ENCODE results near the gene TGFBR3L.

TGFBR3L gene

DNA sequence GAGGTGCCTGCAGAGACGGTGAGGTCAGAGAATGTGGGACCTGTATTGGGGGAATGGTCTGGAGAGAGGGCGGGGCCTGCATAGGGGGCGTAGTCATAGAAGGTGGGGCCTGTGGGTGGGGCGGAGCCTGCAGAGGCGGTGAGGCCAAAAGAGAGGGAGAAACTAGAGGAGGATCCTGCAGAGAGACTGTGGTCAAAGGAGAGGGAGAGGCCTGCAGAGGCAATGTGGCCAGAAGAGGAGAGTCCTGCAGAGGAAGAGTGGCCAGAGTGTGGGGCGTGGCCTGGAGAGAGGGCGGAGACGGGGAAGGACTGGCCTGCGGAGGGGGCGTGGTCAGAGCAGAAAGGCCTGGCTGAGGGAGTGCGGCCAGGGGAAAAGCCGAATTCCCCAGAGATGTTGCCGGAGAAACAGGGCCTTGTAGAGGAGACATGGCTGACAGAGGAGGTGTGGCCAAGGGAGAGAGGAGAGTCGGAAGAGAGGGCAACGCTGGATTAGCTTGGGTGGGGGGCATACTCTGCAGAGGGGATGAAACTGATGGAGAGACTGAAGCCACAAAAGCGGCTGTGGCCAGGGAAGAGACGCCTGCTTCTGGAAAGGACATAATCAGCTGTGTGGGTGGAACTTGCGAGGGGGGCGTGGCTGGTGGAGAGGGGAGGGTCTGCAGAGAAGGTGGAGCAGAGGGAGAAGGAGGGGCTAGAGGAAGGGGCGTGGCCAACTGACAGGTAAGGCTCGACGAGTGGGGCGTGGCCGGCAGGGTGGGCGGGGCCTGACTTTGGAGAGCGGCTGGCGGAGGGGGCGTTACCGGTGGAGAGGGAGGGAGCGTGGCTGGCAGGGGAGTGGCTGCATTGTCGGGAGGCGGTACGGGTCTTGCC lies 43.0 kb upstream of the TGFBR3L start:
- Histone ChIP-seq H3K9me3 (replicated peaks; ENCODE audit: low read length) (no peaks in the 10 kb centered on the region), H3K4me3 (ENCODE audit: low read length) (peak overlapping the region; percentile 64), H3K4me1 (ENCODE audit: control insufficient read depth, insufficient read depth, low read length) (peaks cover 19% of the 10 kb centered on the region), H3K27me3 (ENCODE audit: control insufficient read depth, insufficient read depth, low read length) (peaks cover 36% of the 10 kb centered on the region), H3K36me3 (ENCODE audit: insufficient read depth, low read length) (no peaks in the 10 kb centered on the region), H3K9ac (ENCODE audit: low read depth, low read length) (no peak overlapping the region), H3K4me2 (ENCODE audit: low read length) (peak overlapping the region; percentile 83)

- peaks cover 27% of the 10 kb centered on the region for H3K27me3 ChIP-seq (ENCODE audit: control insufficient read depth, insufficient read depth, low read length)
- no peak overlapping the region for H3K4me3 ChIP-seq (ENCODE audit: low read length)
- H3K9ac ChIP-seq (ENCODE audit: low read depth, low read length) = no peak overlapping the region
- H3K4me1 ChIP-seq (ENCODE audit: control insufficient read depth, insufficient read depth, low read length) = peaks cover 23% of the 10 kb centered on the region
- no peaks in the 10 kb centered on the region for H3K36me3 ChIP-seq (ENCODE audit: insufficient read depth, low read length)
- H3K9me3 ChIP-seq (replicated peaks; ENCODE audit: low read length) = no peaks in the 10 kb centered on the region
- peak overlapping the region; percentile 83 for H3K4me2 ChIP-seq (ENCODE audit: low read length)
Measured at GRCh38 chr19:7872306-7873204, 42.1 kb upstream of the TGFBR3L start.

- Histone ChIP-seq H3K4me2 (ENCODE audit: low read length) (no peak overlapping the region), H3K9ac (ENCODE audit: low read depth, low read length) (no peak overlapping the region), H3K9me3 (replicated peaks; ENCODE audit: low read length) (no peaks in the 10 kb centered on the region), H3K4me1 (ENCODE audit: control insufficient read depth, insufficient read depth, low read length) (peaks cover 20% of the 10 kb centered on the region), H3K4me3 (ENCODE audit: low read length) (no peak overlapping the region), H3K27me3 (ENCODE audit: control insufficient read depth, insufficient read depth, low read length) (peaks cover 27% of the 10 kb centered on the region), H3K36me3 (ENCODE audit: insufficient read depth, low read length) (no peaks in the 10 kb centered on the region)
Measured at GRCh38 chr19:7873304-7874075, 41.1 kb upstream of the TGFBR3L start.

DNA sequence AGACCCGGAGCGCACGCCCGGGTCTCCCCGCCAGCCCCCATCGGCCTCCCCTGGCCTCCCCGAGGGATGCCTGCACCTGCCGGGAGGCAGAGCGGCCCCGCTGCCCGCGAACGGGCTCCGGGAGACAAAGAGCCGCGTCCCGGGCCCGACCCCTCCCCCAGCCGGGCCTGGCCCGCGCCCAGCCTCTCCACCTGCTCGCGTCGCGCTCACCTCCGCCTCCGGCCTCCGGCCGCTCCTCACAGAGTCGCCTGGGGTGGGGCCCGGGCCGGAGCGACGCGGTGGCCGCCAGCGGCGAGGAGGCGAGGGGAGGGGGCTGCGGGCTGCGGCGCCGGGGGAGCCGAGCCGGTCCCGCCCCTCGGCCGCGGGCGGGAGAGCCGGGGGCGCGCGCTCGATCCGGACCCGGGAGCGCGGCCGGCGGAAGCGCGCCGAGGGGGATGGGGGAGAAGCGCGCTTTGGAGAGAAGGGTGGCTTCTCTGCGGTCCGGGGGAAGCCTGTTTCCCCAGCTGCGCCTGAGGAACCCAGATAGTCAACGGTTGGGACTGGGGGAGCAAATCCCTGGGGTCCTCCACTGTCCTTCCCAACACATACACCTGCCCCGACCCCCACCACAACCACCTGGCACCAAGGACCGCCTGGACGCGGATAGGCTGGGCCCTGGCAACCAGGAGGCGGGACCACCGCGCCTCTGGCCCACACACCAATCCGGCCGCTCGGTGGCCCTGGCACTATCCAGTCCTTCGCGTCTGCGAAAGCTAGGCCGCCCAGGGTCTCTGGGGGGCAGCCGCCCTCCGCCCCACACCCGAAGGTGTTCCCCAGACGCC lies 40.3 kb upstream of the TGFBR3L start, which contains the start of gene PRR36:
Gene PRR36 (minus strand): TSS at position 315 of the 821 bp plus-strand sequence. CDS start 701 bp downstream, outside the sequence.
- Histone ChIP-seq H3K4me2 (ENCODE audit: low read length) (peak within 1 kb of the TSS; percentile 33), H3K36me3 (ENCODE audit: insufficient read depth, low read length) (no peaks in the 10 kb centered on the region), H3K27me3 (ENCODE audit: control insufficient read depth, insufficient read depth, low read length) (peaks cover 27% of the 10 kb centered on the region), H3K9me3 (replicated peaks; ENCODE audit: low read length) (no peaks in the 10 kb centered on the region), H3K4me3 (ENCODE audit: low read length) (peak within 1 kb of the TSS; percentile 30), H3K9ac (ENCODE audit: low read depth, low read length) (no peak within 1 kb of the TSS), H3K4me1 (ENCODE audit: control insufficient read depth, insufficient read depth, low read length) (peaks cover 12% of the 10 kb centered on the region)

- no peaks in the 10 kb centered on the region for H3K36me3 ChIP-seq (ENCODE audit: insufficient read depth, low read length)
- H3K4me1 ChIP-seq (ENCODE audit: control insufficient read depth, insufficient read depth, low read length) = peaks cover 8% of the 10 kb centered on the region
- no peaks in the 10 kb centered on the region for H3K9me3 ChIP-seq (replicated peaks; ENCODE audit: low read length)
- no peak overlapping the region for H3K4me3 ChIP-seq (ENCODE audit: low read length)
- H3K4me2 ChIP-seq (ENCODE audit: low read length) = no peak overlapping the region
- no peak overlapping the region for H3K9ac ChIP-seq (ENCODE audit: low read depth, low read length)
- H3K27me3 ChIP-seq (ENCODE audit: control insufficient read depth, insufficient read depth, low read length) = peaks cover 27% of the 10 kb centered on the region
Measured at GRCh38 chr19:7874897-7875273, 39.7 kb upstream of the TGFBR3L start.

DNA sequence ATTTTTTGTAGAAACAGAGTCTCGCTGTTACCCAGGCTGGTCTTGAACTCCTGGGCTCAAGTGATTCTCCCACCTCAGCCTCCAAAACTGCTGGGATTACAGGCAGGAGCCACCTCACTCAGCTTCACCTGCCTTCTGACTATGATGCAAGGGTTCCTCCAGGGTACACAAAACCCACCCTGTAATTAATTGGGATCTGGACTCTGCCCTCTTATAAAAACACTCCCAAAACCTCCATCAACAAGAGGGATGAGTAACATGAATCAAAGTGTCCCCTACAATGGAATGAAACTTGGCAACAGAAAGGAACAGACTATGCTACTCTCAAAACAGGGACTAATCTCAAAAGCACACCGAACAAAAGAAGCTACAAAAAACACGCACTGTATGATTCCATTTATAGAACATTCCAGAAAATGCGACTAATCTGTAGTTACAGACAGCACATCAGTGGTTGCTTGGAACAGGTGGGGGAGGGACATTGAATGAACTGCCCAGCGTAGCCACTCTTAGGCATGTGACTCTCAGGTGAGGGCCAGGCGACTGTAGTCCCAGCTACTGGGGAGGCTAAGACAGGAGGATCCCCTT lies 37.3 kb upstream of the TGFBR3L start:
- H3K9me3 ChIP-seq (replicated peaks; ENCODE audit: low read length) = no peaks in the 10 kb centered on the region
- H3K9ac ChIP-seq (ENCODE audit: low read depth, low read length) = no peak overlapping the region
- H3K36me3 ChIP-seq (ENCODE audit: insufficient read depth, low read length) = no peaks in the 10 kb centered on the region
- no peak overlapping the region for H3K4me2 ChIP-seq (ENCODE audit: low read length)
- no peak overlapping the region for H3K4me3 ChIP-seq (ENCODE audit: low read length)
- H3K27me3 ChIP-seq (ENCODE audit: control insufficient read depth, insufficient read depth, low read length) = peaks cover 27% of the 10 kb centered on the region
- H3K4me1 ChIP-seq (ENCODE audit: control insufficient read depth, insufficient read depth, low read length) = peaks cover 4% of the 10 kb centered on the region

GRCh38 chr19:7879111-7879807 lies 35.4 kb upstream of the TGFBR3L start:
- no peaks in the 10 kb centered on the region for H3K9me3 ChIP-seq (replicated peaks; ENCODE audit: low read length)
- H3K27me3 ChIP-seq (ENCODE audit: control insufficient read depth, insufficient read depth, low read length) = peaks cover 10% of the 10 kb centered on the region
- H3K36me3 ChIP-seq (ENCODE audit: insufficient read depth, low read length) = no peaks in the 10 kb centered on the region
- no peak overlapping the region for H3K4me2 ChIP-seq (ENCODE audit: low read length)
- H3K4me1 ChIP-seq (ENCODE audit: control insufficient read depth, insufficient read depth, low read length) = peaks cover 4% of the 10 kb centered on the region
- no peak overlapping the region for H3K4me3 ChIP-seq (ENCODE audit: low read length)
- no peak overlapping the region for H3K9ac ChIP-seq (ENCODE audit: low read depth, low read length)

- Histone ChIP-seq H3K4me2 (ENCODE audit: low read length) (no peak overlapping the region), H3K9ac (ENCODE audit: low read depth, low read length) (no peak overlapping the region), H3K4me1 (ENCODE audit: control insufficient read depth, insufficient read depth, low read length) (peaks cover 4% of the 10 kb centered on the region), H3K9me3 (replicated peaks; ENCODE audit: low read length) (no peaks in the 10 kb centered on the region), H3K36me3 (ENCODE audit: insufficient read depth, low read length) (no peaks in the 10 kb centered on the region), H3K27me3 (ENCODE audit: control insufficient read depth, insufficient read depth, low read length) (peaks cover 5% of the 10 kb centered on the region), H3K4me3 (ENCODE audit: low read length) (no peak overlapping the region)
Measured at GRCh38 chr19:7879836-7880235, 34.8 kb upstream of the TGFBR3L start.

DNA sequence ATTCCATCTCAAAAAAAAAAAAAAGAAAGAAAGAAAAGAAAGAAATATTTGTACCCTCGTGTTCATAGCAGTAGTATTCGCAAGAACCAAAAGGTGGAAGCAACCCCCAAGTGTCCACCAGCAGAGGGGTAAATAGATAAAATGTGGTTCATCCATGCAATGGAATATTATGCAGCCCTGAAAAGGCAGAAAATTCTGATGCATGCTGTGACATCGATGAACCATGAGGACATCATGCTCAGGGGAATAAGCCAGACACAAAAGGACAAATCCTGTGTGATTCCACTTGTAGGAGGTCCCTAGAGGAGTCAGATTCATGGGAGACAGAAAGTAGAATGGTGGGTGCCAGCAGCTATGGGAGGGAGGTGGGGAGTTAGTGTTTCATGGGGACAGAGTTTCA lies 32.7 kb upstream of the TGFBR3L start:
- Histone ChIP-seq H3K4me2 (ENCODE audit: low read length) (no peak overlapping the region), H3K27me3 (ENCODE audit: control insufficient read depth, insufficient read depth, low read length) (no peaks in the 10 kb centered on the region), H3K4me1 (ENCODE audit: control insufficient read depth, insufficient read depth, low read length) (peaks cover 4% of the 10 kb centered on the region), H3K9me3 (replicated peaks; ENCODE audit: low read length) (no peaks in the 10 kb centered on the region), H3K9ac (ENCODE audit: low read depth, low read length) (no peak overlapping the region), H3K4me3 (ENCODE audit: low read length) (no peak overlapping the region), H3K36me3 (ENCODE audit: insufficient read depth, low read length) (no peaks in the 10 kb centered on the region)

GRCh38 chr19:7883105-7883504 lies 31.5 kb upstream of the TGFBR3L start:
- H3K4me1 ChIP-seq (ENCODE audit: control insufficient read depth, insufficient read depth, low read length) = peaks cover under 1% of the 10 kb centered on the region
- H3K9me3 ChIP-seq (replicated peaks; ENCODE audit: low read length) = no peaks in the 10 kb centered on the region
- no peak overlapping the region for H3K4me2 ChIP-seq (ENCODE audit: low read length)
- H3K27me3 ChIP-seq (ENCODE audit: control insufficient read depth, insufficient read depth, low read length) = no peaks in the 10 kb centered on the region
- H3K9ac ChIP-seq (ENCODE audit: low read depth, low read length) = no peak overlapping the region
- no peaks in the 10 kb centered on the region for H3K36me3 ChIP-seq (ENCODE audit: insufficient read depth, low read length)
- H3K4me3 ChIP-seq (ENCODE audit: low read length) = no peak overlapping the region
